Astrocyte (in vitro differentiated cells and primary cell): ENCODE results near the gene MAP1S. TPM values are rescaled to one million over a fixed set of nuclear protein-coding genes. Genes with fewer than 3 reads are reported as not detected.

ENCODE experiments used
- DNase-seq: peaks from one replicate; pipeline ENCODE4 v3.0.0-alpha.2; 2010; ENCODE audit warnings: low read depth
- FAIRE-seq: peaks from 2 replicates; lab custom pipeline; 2011; peaks lifted over from hg19 to GRCh38; lab: Jason Lieb, UNC
- H2AFZ ChIP-seq: 2 replicates; pipeline ENCODE4 v1.6.0; 2012; ENCODE audit warnings: low read depth, low read length, inconsistent platforms
- H3K27ac ChIP-seq: 2 replicates; pipeline ENCODE4 v1.5.1; 2011; ENCODE audit warnings: low read depth, low read length, inconsistent platforms
- H3K27me3 ChIP-seq: 2 replicates; pipeline ENCODE4 v1.6.0; 2011; ENCODE audit warnings: low read length, inconsistent platforms; ENCODE audit not compliant: insufficient read depth
- H3K36me3 ChIP-seq: 2 replicates; pipeline ENCODE4 v1.5.1; 2011; ENCODE audit warnings: low read length, inconsistent platforms; ENCODE audit not compliant: insufficient read depth
- H3K4me1 ChIP-seq: 2 replicates; pipeline ENCODE4 v1.5.1; 2011; ENCODE audit warnings: low read length, inconsistent platforms; ENCODE audit not compliant: insufficient read depth
- H3K4me2 ChIP-seq: 2 replicates; pipeline ENCODE4 v1.6.0; 2012; ENCODE audit warnings: low read length, inconsistent platforms
- H3K4me3 ChIP-seq: 2 replicates; pipeline ENCODE4 v1.5.1; 2011; ENCODE audit warnings: low read depth, mild to moderate bottlenecking, low read length, inconsistent platforms; ENCODE audit not compliant: insufficient read depth
- H3K79me2 ChIP-seq: 2 replicates; pipeline ENCODE4 v1.6.0; 2012; ENCODE audit warnings: mild to moderate bottlenecking, low read length, inconsistent platforms; ENCODE audit not compliant: insufficient read depth
- H3K9ac ChIP-seq: 2 replicates; pipeline ENCODE4 v1.6.0; 2012; ENCODE audit warnings: mild to moderate bottlenecking, low read length, inconsistent platforms
- H3K9me3 ChIP-seq: 2 replicates; pipeline ENCODE4 v1.5.1; 2012; ENCODE audit warnings: low read depth, mild to moderate bottlenecking, low read length, inconsistent platforms; ENCODE audit not compliant: insufficient read depth
- H4K20me1 ChIP-seq: 2 replicates; pipeline ENCODE4 v1.6.0; 2012; ENCODE audit warnings: low read length, inconsistent platforms; ENCODE audit not compliant: insufficient read depth
- H3K27ac Mint-ChIP-seq: one replicate; pipeline ENCODE4 v1.8.0; 2021; ENCODE audit warnings: mild to moderate bottlenecking, mixed read lengths; ENCODE audit not compliant: unreplicated experiment
- H3K27me3 Mint-ChIP-seq: one replicate; pipeline ENCODE4 v1.8.0; 2021; ENCODE audit warnings: low read depth, mixed read lengths; ENCODE audit not compliant: unreplicated experiment
- H3K36me3 Mint-ChIP-seq: one replicate; pipeline ENCODE4 v1.8.0; 2021; ENCODE audit warnings: low read depth, mixed read lengths; ENCODE audit not compliant: unreplicated experiment
- H3K4me1 Mint-ChIP-seq: one replicate; pipeline ENCODE4 v1.8.0; 2021; ENCODE audit warnings: low read depth, mixed read lengths; ENCODE audit not compliant: unreplicated experiment
- H3K4me3 Mint-ChIP-seq: one replicate; pipeline ENCODE4 v1.8.0; 2021; ENCODE audit warnings: mild to moderate bottlenecking, moderate library complexity, mixed read lengths; ENCODE audit not compliant: unreplicated experiment
- H3K9me3 Mint-ChIP-seq: one replicate; pipeline ENCODE4 v1.8.0; 2021; ENCODE audit warnings: mild to moderate bottlenecking, mixed read lengths; ENCODE audit not compliant: unreplicated experiment
- EZH2 ChIP-seq: IDR thresholded peaks from 2 replicates; pipeline ENCODE4 v1.6.1; 2012; ENCODE audit warnings: mild to moderate bottlenecking, low read length, inconsistent platforms; ENCODE audit not compliant: insufficient read depth
- total RNA-seq: library from RNA; stranded (reverse); gene quantifications from 2 replicates; pipeline ENCODE4 v1.2.1, GENCODE V29; 2021
- TF ChIP-seq, protein P1 (sequence below): IDR thresholded peaks from 2 replicates; pipeline ENCODE4 v1.5.1; 2011; ENCODE audit warnings: low read depth, mild to moderate bottlenecking, inconsistent platforms, low read length, moderate library complexity; ENCODE audit not compliant: insufficient read depth

The MAP1S gene
- total RNA-seq, 1 donor from 2014 or later = 82.2 TPM

GRCh38 chr19:17706750-17707181 is 12.5 kb upstream of the MAP1S start:
- Mint-ChIP-seq H3K27me3 (peaks cover 20% of the 10 kb centered on the region), H3K36me3 (no peaks in the 10 kb centered on the region), H3K9me3 (no peaks in the 10 kb centered on the region), H3K27ac (no peak overlapping the region), H3K4me1 (no peaks in the 10 kb centered on the region), H3K4me3 (no peak overlapping the region)
- Histone ChIP-seq H2AFZ (peak overlapping the region; percentile 53), H3K27me3 (no peaks in the 10 kb centered on the region), H3K9me3 (no peaks in the 10 kb centered on the region), H3K9ac (no peak overlapping the region), H3K4me1 (no peaks in the 10 kb centered on the region), H3K4me3 (no peak overlapping the region), H3K79me2 (no peaks in the 10 kb centered on the region), H4K20me1 (no peaks in the 10 kb centered on the region), H3K27ac (no peak overlapping the region), H3K4me2 (peak overlapping the region; percentile 48), H3K36me3 (no peaks in the 10 kb centered on the region)
- no peak for FAIRE-seq
- peak; percentile 30 for DNase-seq
- no peak for TF ChIP-seq EZH2
- TF ChIP-seq, protein P1, sequence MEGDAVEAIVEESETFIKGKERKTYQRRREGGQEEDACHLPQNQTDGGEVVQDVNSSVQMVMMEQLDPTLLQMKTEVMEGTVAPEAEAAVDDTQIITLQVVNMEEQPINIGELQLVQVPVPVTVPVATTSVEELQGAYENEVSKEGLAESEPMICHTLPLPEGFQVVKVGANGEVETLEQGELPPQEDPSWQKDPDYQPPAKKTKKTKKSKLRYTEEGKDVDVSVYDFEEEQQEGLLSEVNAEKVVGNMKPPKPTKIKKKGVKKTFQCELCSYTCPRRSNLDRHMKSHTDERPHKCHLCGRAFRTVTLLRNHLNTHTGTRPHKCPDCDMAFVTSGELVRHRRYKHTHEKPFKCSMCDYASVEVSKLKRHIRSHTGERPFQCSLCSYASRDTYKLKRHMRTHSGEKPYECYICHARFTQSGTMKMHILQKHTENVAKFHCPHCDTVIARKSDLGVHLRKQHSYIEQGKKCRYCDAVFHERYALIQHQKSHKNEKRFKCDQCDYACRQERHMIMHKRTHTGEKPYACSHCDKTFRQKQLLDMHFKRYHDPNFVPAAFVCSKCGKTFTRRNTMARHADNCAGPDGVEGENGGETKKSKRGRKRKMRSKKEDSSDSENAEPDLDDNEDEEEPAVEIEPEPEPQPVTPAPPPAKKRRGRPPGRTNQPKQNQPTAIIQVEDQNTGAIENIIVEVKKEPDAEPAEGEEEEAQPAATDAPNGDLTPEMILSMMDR = no peak

DNA sequence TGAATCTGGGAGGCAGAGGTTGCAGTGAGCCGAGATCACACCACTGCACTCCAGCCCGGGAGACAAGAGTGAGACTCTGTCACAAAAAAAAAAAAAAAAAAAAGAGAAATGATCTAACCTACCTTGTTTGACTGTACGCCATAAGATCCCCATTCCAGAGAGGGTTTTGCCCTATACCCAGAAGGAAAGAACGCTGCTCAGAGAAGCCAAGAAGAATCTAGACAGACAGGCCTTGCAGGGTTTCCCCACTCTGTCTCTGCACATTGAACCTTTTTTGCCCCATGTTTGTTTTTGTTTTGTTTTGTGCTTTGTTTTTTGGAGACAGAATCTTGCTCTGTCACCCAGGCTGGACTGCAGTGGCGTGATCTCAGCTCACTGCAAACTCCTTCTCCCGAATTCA is 7.4 kb upstream of the MAP1S start:
- Histone ChIP-seq H4K20me1 (no peaks in the 10 kb centered on the region), H2AFZ (no peak overlapping the region), H3K9me3 (no peaks in the 10 kb centered on the region), H3K4me1 (no peaks in the 10 kb centered on the region), H3K36me3 (no peaks in the 10 kb centered on the region), H3K79me2 (no peaks in the 10 kb centered on the region), H3K27ac (no peak overlapping the region), H3K9ac (no peak overlapping the region), H3K4me3 (no peak overlapping the region), H3K4me2 (no peak overlapping the region), H3K27me3 (no peaks in the 10 kb centered on the region)
- H3K27ac Mint-ChIP-seq = no peak overlapping the region
- H3K4me3 Mint-ChIP-seq = no peak overlapping the region
- no peak for TF ChIP-seq EZH2
- TF ChIP-seq, protein P1 = no peak
- FAIRE-seq (no peak), DNase-seq (no peak)
- H3K27me3 Mint-ChIP-seq = peaks cover 14% of the 10 kb centered on the region
- H3K9me3 Mint-ChIP-seq = no peaks in the 10 kb centered on the region
- no peaks in the 10 kb centered on the region for H3K4me1 Mint-ChIP-seq
- no peaks in the 10 kb centered on the region for H3K36me3 Mint-ChIP-seq

- no peaks in the 10 kb centered on the region for H3K27me3 ChIP-seq
- H3K4me1 Mint-ChIP-seq = peaks cover 19% of the 10 kb centered on the region
- peaks cover 25% of the 10 kb centered on the region for H3K79me2 ChIP-seq
- H3K9me3 ChIP-seq = no peaks in the 10 kb centered on the region
- H3K27me3 Mint-ChIP-seq = no peaks in the 10 kb centered on the region
- no peak for TF ChIP-seq EZH2
- TF ChIP-seq, protein P1 = no peak
- H3K36me3 Mint-ChIP-seq = peaks cover 4% of the 10 kb centered on the region
- peaks cover 15% of the 10 kb centered on the region for H3K4me1 ChIP-seq
- H3K9me3 Mint-ChIP-seq = no peaks in the 10 kb centered on the region
- no peak overlapping the region for H3K4me2 ChIP-seq
- no peak overlapping the region for H3K4me3 ChIP-seq
- DNase-seq (no peak), FAIRE-seq (no peak)
- no peak overlapping the region for H3K9ac ChIP-seq
- no peak overlapping the region for H3K27ac ChIP-seq
- no peak overlapping the region for H3K4me3 Mint-ChIP-seq
- H3K27ac Mint-ChIP-seq = no peak overlapping the region
- H2AFZ ChIP-seq = no peak overlapping the region
- no peaks in the 10 kb centered on the region for H3K36me3 ChIP-seq
- peaks cover 18% of the 10 kb centered on the region for H4K20me1 ChIP-seq
These were observed 2.9 kb upstream of the MAP1S start for GRCh38 chr19:17716309-17716929.
